Superior temporal gyrus (tissue), 1 donor: Measurements from ENCODE around the gene ASTN2.
"Not testable (repeated sequence)": the region's sequence is repeated elsewhere in the genome, so short reads cannot be mapped to it uniquely, and the experiment has no call there.

Experiments
- DNase-seq: peaks from one replicate; pipeline ENCODE4 v3.0.0-alpha.2; 2016; ENCODE audit errors: extremely low spot score

Gene ASTN2

GRCh38 chr9:117074784-117075520 lies 339.9 kb downstream of the ASTN2 start:
- DNase-seq = no peak

- no peak for DNase-seq
Measured at GRCh38 chr9:117074342-117074662, 340.6 kb downstream of the ASTN2 start.

- DNase-seq = peak; percentile 77
Measured at GRCh38 chr9:117073539-117074341, 341.1 kb downstream of the ASTN2 start.

GRCh38 chr9:117073071-117073470 lies 341.8 kb downstream of the ASTN2 start:
- no peak for DNase-seq

GRCh38 chr9:117072216-117072615 lies 342.6 kb downstream of the ASTN2 start:
- no peak for DNase-seq

- DNase-seq = not testable (repeated sequence)
Measured at GRCh38 chr9:117071673-117072207, 343.1 kb downstream of the ASTN2 start.

- DNase-seq = no peak
Measured at GRCh38 chr9:117063721-117064471, 351.0 kb downstream of the ASTN2 start.

GRCh38 chr9:117060963-117061362 lies 353.9 kb downstream of the ASTN2 start:
- no peak for DNase-seq

GRCh38 chr9:117050007-117050406 lies 364.9 kb downstream of the ASTN2 start:
- no peak for DNase-seq

GRCh38 chr9:117046666-117047327 lies 368.1 kb downstream of the ASTN2 start:
- DNase-seq = no peak

- no peak for DNase-seq
Measured at GRCh38 chr9:117044241-117044640, 370.6 kb downstream of the ASTN2 start.

GRCh38 chr9:117043159-117043558 lies 371.7 kb downstream of the ASTN2 start:
- DNase-seq = no peak

- DNase-seq = no peak
Measured at GRCh38 chr9:117035546-117035945, 379.3 kb downstream of the ASTN2 start.

- DNase-seq = no peak
Measured at GRCh38 chr9:117034866-117035265, 380.0 kb downstream of the ASTN2 start.

GRCh38 chr9:117030254-117030768 lies 384.5 kb downstream of the ASTN2 start:
- DNase-seq = no peak

GRCh38 chr9:117029341-117029740 lies 385.5 kb downstream of the ASTN2 start:
- DNase-seq = no peak

- DNase-seq = no peak
Measured at GRCh38 chr9:117028103-117028858, 386.6 kb downstream of the ASTN2 start.

GRCh38 chr9:117021906-117022305 lies 393.0 kb downstream of the ASTN2 start:
- no peak for DNase-seq

- no peak for DNase-seq
Measured at GRCh38 chr9:117018966-117019617, 395.8 kb downstream of the ASTN2 start.

GRCh38 chr9:117017414-117017985 lies 397.4 kb downstream of the ASTN2 start:
- no peak for DNase-seq
